WTC11 (cell line): ENCODE measurements around the gene RPP21. TPM values are rescaled to one million over a fixed set of nuclear protein-coding genes. Genes with fewer than 3 reads are reported as not detected.

Experiments used
- ATAC-seq: fragments of 200-7000 bp; cut with Tn5 transposase; 2 replicates; pipeline ENCODE4 v1.10.0; 2021; ENCODE audit warnings: mild to moderate bottlenecking, moderate library complexity
- CTCF ChIA-PET: fragments of 300-600 bp; sonication (Branson Sonifier 250); formaldehyde crosslinking; loops from one replicate; lab custom pipeline; 2021; ENCODE audit warnings: antibody characterized with exemption; lab: Charles Lee
- POLR2A ChIA-PET: fragments of 350-600 bp; sonication (Branson Sonifier 250); formaldehyde crosslinking; loops from one replicate; lab custom pipeline; 2021; ENCODE audit warnings: antibody characterized with exemption; lab: Charles Lee
- DNase-seq: peaks from one replicate; pipeline ENCODE4 v3.0.0; 2021; ENCODE audit warnings: low spot score
- H3K27ac Mint-ChIP-seq: 2 replicates; pipeline ENCODE4 v1.8.0; 2021; ENCODE audit warnings: mixed read lengths
- H3K27me3 Mint-ChIP-seq: 2 replicates; pipeline ENCODE4 v1.8.0; 2021; ENCODE audit warnings: low read depth, mild to moderate bottlenecking, moderate library complexity, mixed read lengths
- H3K36me3 Mint-ChIP-seq: 2 replicates; pipeline ENCODE4 v1.8.0; 2021; ENCODE audit warnings: mixed read lengths
- H3K4me1 Mint-ChIP-seq: 2 replicates; pipeline ENCODE4 v1.8.0; 2022; ENCODE audit warnings: mixed read lengths
- H3K4me3 Mint-ChIP-seq: 2 replicates; pipeline ENCODE4 v1.8.0; 2021; ENCODE audit warnings: mild to moderate bottlenecking, moderate library complexity, mixed read lengths
- H3K9me3 Mint-ChIP-seq: 2 replicates; pipeline ENCODE4 v1.8.0; 2021; ENCODE audit warnings: mixed read lengths
- CBFB ChIP-seq: sonication (generic); formaldehyde crosslinking; IDR thresholded peaks from 2 replicates; pipeline ENCODE4 v1.8.1; 2022; ENCODE audit warnings: mild to moderate bottlenecking, low read depth, missing genetic modification reagents
- EMX1 ChIP-seq: fragments of 250-450 bp; sonication (Bioruptor Pico); IDR thresholded peaks from 2 replicates; pipeline ENCODE4 v1.8.0; 2021; ENCODE audit warnings: mild to moderate bottlenecking
- ETV6 ChIP-seq: sonication (generic); formaldehyde crosslinking; IDR thresholded peaks from 2 replicates; pipeline ENCODE4 v1.8.1; 2022; ENCODE audit warnings: mild to moderate bottlenecking, missing genetic modification reagents
- HMGA2 ChIP-seq: fragments of 250-450 bp; sonication (Bioruptor Pico); IDR thresholded peaks from 2 replicates; pipeline ENCODE4 v1.4.0; 2021; ENCODE audit warnings: mild to moderate bottlenecking, moderate library complexity
- MXD4 ChIP-seq: fragments of 250-450 bp; sonication (Bioruptor Pico); IDR thresholded peaks from 2 replicates; pipeline ENCODE4 v1.8.0; 2021; ENCODE audit warnings: mild to moderate bottlenecking, moderate library complexity, borderline replicate concordance
- NFE2L1 ChIP-seq: sonication (generic); formaldehyde crosslinking; IDR thresholded peaks from 2 replicates; pipeline ENCODE4 v1.8.1; 2023; ENCODE audit warnings: missing genetic modification reagents
- ZBTB21 ChIP-seq: sonication (generic); formaldehyde crosslinking; IDR thresholded peaks from 2 replicates; pipeline ENCODE4 v1.8.1; 2023; ENCODE audit warnings: mild to moderate bottlenecking, missing genetic modification reagents, borderline replicate concordance
- ZNF121 ChIP-seq: sonication (generic); formaldehyde crosslinking; IDR thresholded peaks from 2 replicates; pipeline ENCODE4 v1.8.0; 2023; ENCODE audit warnings: missing genetic modification reagents
- ZNF138 ChIP-seq: sonication (generic); formaldehyde crosslinking; conservative IDR thresholded peaks from 2 replicates; pipeline ENCODE4 v1.8.1; 2022; ENCODE audit warnings: mild to moderate bottlenecking, moderate library complexity, missing genetic modification reagents
- ZNF232 ChIP-seq: sonication (generic); formaldehyde crosslinking; IDR thresholded peaks from 2 replicates; pipeline ENCODE4 v1.8.0; 2022; ENCODE audit warnings: mild to moderate bottlenecking, missing genetic modification reagents
- total RNA-seq: library from RNA; stranded (reverse); gene quantifications from 3 replicates; pipeline ENCODE4 v1.2.3, GENCODE V29; 2021
- TF ChIP-seq, protein P1 (sequence below): sonication (generic); formaldehyde crosslinking; IDR thresholded peaks from 2 replicates; pipeline ENCODE4 v1.8.0; 2022; ENCODE audit warnings: missing genetic modification reagents
- TF ChIP-seq, protein P2 (sequence below): sonication (generic); formaldehyde crosslinking; IDR thresholded peaks from 2 replicates; pipeline ENCODE4 v1.8.0; 2022; ENCODE audit warnings: mild to moderate bottlenecking, missing genetic modification reagents
- TF ChIP-seq, protein P3 (sequence below): sonication (generic); formaldehyde crosslinking; IDR thresholded peaks from 2 replicates; pipeline ENCODE4 v1.8.1; 2022; ENCODE audit warnings: mild to moderate bottlenecking, moderate library complexity, missing genetic modification reagents
- TF ChIP-seq, protein P4 (sequence below): fragments of 250-450 bp; sonication (Bioruptor Pico); IDR thresholded peaks from 2 replicates; pipeline ENCODE4 v1.9.0; 2021; ENCODE audit warnings: moderate library complexity, mild to moderate bottlenecking, inconsistent platforms, borderline replicate concordance
- TF ChIP-seq, protein P5 (sequence below): sonication (generic); formaldehyde crosslinking; IDR thresholded peaks from 2 replicates; pipeline ENCODE4 v1.8.0; 2023; ENCODE audit warnings: missing genetic modification reagents
- TF ChIP-seq, protein P6 (sequence below): sonication (generic); formaldehyde crosslinking; conservative IDR thresholded peaks from 2 replicates; pipeline ENCODE4 v1.8.1; 2022; ENCODE audit warnings: mild to moderate bottlenecking, missing genetic modification reagents
- TF ChIP-seq, protein P7 (sequence below): sonication (generic); formaldehyde crosslinking; IDR thresholded peaks from 2 replicates; pipeline ENCODE4 v1.8.0; 2022; ENCODE audit warnings: mild to moderate bottlenecking, missing genetic modification reagents
- TF ChIP-seq, protein P8 (sequence below): sonication (generic); formaldehyde crosslinking; IDR thresholded peaks from 2 replicates; pipeline ENCODE4 v1.8.1; 2023; ENCODE audit warnings: mild to moderate bottlenecking, missing genetic modification reagents, moderate library complexity

The RPP21 gene
- total RNA-seq, 1 experiment from 2014 or later, result 64.1 TPM

DNA sequence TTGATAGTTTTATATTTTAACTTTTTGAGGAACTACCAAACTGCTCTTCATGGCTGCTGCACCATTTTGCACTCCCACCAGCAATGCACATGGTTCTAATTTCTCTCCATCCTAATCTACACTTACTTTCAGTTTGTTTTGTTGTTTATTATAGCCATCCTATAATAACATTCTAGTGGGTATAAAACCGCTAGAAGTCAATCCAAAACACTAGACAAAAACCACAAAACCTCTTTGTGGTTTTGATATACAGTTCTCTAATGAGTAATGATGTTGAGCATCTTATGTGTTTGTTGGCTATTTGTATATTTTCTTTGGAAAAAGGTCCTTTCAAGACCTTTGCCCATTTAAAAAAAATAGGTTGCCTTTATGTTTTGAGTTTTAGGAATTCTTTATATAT is 5.6 kb downstream of the RPP21 start:
- CTCF ChIA-PET, result interaction anchor here (1.4 kb wide), 1 partner anchor 103 kb away, joined by 3 read pairs; no protein-coding TSS in a partner anchor
- no peak for DNase-seq
- POLR2A ChIA-PET, result no interaction called here
- TF ChIP-seq ZBTB21 (CRISPR knock-in tag) (no peak), ZNF232 (no peak), HMGA2 (CRISPR knock-in tag) (no peak), ETV6 (CRISPR knock-in tag) (no peak), ZNF121 (CRISPR knock-in tag) (no peak), NFE2L1 (CRISPR knock-in tag) (no peak), EMX1 (CRISPR knock-in tag) (no peak), ZNF138 (CRISPR knock-in tag) (no peak)
- TF ChIP-seq, protein P1, sequence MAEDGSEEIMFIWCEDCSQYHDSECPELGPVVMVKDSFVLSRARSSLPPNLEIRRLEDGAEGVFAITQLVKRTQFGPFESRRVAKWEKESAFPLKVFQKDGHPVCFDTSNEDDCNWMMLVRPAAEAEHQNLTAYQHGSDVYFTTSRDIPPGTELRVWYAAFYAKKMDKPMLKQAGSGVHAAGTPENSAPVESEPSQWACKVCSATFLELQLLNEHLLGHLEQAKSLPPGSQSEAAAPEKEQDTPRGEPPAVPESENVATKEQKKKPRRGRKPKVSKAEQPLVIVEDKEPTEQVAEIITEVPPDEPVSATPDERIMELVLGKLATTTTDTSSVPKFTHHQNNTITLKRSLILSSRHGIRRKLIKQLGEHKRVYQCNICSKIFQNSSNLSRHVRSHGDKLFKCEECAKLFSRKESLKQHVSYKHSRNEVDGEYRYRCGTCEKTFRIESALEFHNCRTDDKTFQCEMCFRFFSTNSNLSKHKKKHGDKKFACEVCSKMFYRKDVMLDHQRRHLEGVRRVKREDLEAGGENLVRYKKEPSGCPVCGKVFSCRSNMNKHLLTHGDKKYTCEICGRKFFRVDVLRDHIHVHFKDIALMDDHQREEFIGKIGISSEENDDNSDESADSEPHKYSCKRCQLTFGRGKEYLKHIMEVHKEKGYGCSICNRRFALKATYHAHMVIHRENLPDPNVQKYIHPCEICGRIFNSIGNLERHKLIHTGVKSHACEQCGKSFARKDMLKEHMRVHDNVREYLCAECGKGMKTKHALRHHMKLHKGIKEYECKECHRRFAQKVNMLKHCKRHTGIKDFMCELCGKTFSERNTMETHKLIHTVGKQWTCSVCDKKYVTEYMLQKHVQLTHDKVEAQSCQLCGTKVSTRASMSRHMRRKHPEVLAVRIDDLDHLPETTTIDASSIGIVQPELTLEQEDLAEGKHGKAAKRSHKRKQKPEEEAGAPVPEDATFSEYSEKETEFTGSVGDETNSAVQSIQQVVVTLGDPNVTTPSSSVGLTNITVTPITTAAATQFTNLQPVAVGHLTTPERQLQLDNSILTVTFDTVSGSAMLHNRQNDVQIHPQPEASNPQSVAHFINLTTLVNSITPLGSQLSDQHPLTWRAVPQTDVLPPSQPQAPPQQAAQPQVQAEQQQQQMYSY (CRISPR knock-in tag), result no peak
- TF ChIP-seq, protein P2, sequence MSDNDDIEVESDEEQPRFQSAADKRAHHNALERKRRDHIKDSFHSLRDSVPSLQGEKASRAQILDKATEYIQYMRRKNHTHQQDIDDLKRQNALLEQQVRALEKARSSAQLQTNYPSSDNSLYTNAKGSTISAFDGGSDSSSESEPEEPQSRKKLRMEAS, result no peak
- TF ChIP-seq, protein P3, sequence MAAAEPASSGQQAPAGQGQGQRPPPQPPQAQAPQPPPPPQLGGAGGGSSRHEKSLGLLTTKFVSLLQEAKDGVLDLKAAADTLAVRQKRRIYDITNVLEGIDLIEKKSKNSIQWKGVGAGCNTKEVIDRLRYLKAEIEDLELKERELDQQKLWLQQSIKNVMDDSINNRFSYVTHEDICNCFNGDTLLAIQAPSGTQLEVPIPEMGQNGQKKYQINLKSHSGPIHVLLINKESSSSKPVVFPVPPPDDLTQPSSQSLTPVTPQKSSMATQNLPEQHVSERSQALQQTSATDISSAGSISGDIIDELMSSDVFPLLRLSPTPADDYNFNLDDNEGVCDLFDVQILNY (CRISPR knock-in tag), result no peak
- TF ChIP-seq, protein P4, sequence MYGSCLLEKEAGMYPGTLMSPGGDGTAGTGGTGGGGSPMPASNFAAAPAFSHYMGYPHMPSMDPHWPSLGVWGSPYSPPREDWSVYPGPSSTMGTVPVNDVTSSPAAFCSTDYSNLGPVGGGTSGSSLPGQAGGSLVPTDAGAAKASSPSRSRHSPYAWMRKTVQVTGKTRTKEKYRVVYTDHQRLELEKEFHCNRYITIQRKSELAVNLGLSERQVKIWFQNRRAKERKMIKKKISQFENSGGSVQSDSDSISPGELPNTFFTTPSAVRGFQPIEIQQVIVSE, result no peak
- TF ChIP-seq, protein P5, sequence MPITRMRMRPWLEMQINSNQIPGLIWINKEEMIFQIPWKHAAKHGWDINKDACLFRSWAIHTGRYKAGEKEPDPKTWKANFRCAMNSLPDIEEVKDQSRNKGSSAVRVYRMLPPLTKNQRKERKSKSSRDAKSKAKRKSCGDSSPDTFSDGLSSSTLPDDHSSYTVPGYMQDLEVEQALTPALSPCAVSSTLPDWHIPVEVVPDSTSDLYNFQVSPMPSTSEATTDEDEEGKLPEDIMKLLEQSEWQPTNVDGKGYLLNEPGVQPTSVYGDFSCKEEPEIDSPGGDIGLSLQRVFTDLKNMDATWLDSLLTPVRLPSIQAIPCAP (CRISPR knock-in tag), result no peak
- TF ChIP-seq, protein P6, sequence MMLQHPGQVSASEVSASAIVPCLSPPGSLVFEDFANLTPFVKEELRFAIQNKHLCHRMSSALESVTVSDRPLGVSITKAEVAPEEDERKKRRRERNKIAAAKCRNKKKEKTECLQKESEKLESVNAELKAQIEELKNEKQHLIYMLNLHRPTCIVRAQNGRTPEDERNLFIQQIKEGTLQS, result no peak
- TF ChIP-seq, protein P7, sequence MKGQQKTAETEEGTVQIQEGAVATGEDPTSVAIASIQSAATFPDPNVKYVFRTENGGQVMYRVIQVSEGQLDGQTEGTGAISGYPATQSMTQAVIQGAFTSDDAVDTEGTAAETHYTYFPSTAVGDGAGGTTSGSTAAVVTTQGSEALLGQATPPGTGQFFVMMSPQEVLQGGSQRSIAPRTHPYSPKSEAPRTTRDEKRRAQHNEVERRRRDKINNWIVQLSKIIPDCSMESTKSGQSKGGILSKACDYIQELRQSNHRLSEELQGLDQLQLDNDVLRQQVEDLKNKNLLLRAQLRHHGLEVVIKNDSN, result no peak
- Mint-ChIP-seq H3K4me3 (no peak overlapping the region), H3K27ac (no peak overlapping the region), H3K9me3 (no peaks in the 10 kb centered on the region), H3K4me1 (peaks cover 11% of the 10 kb centered on the region), H3K36me3 (peaks cover 16% of the 10 kb centered on the region), H3K27me3 (peaks cover 23% of the 10 kb centered on the region)
- no peak for ATAC-seq

DNA sequence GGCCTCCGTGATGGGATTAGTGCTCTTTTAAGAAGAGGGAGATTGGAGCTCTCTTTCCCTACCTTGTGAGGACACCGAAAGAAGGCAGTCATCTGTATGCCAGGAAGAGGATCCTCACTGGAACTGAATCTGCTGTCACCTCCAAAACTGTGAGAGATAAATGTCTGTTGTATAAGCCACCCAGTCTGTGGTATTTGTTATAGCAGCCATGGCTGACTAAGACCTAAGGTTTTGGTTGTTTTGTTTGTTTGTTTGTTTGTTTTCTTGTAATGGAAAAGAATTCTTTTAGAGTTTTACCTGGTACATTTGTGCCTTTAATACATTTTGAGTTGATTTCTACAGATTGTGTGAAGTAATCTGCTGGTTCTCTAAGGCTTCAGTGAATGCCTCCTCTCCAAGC is 7.6 kb downstream of the RPP21 start:
- POLR2A ChIA-PET, result no interaction called here
- 0 out of 2 replicates have a peak, but pooled peaks cover 6% of the 10 kb centered on the region for H3K4me1 Mint-ChIP-seq
- CTCF ChIA-PET, result interaction anchor here (1.0 kb wide), 1 partner anchor 114 kb away, joined by 3 read pairs; no protein-coding TSS in a partner anchor
- TF ChIP-seq CBFB (CRISPR knock-in tag) (no peak), MXD4 (no peak)
- TF ChIP-seq, protein P1 (CRISPR knock-in tag), result no peak
- TF ChIP-seq, protein P8, sequence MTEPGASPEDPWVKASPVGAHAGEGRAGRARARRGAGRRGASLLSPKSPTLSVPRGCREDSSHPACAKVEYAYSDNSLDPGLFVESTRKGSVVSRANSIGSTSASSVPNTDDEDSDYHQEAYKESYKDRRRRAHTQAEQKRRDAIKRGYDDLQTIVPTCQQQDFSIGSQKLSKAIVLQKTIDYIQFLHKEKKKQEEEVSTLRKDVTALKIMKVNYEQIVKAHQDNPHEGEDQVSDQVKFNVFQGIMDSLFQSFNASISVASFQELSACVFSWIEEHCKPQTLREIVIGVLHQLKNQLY (CRISPR knock-in tag), result no peak
- H3K36me3 Mint-ChIP-seq, result peaks cover 2% of the 10 kb centered on the region; the same call in 1 of the 2 replicates
- no peaks in the 10 kb centered on the region for H3K9me3 Mint-ChIP-seq
- ATAC-seq (no peak), DNase-seq (no peak)
- H3K27me3 Mint-ChIP-seq, result peaks cover 23% of the 10 kb centered on the region
- H3K4me3 Mint-ChIP-seq, result no peak overlapping the region
- no peak overlapping the region for H3K27ac Mint-ChIP-seq
